Hematopoietic multipotent progenitor cell treated with erythropoietin and hydrocortisone succinate and interleukin-3 and kit ligand, for 4 days (in vitro differentiated cells): Measurements from ENCODE around the gene USP3.
"Not testable (repeated sequence)": the region's sequence is repeated elsewhere in the genome, so short reads cannot be mapped to it uniquely, and the experiment has no call there.

Experiments
- DNase-seq: peaks from one replicate; pipeline ENCODE4 v3.0.0-alpha.2; 2015

Gene USP3

GRCh38 chr15:63513728-63514127 is 9.3 kb downstream of the USP3 start:
- no peak for DNase-seq

DNA sequence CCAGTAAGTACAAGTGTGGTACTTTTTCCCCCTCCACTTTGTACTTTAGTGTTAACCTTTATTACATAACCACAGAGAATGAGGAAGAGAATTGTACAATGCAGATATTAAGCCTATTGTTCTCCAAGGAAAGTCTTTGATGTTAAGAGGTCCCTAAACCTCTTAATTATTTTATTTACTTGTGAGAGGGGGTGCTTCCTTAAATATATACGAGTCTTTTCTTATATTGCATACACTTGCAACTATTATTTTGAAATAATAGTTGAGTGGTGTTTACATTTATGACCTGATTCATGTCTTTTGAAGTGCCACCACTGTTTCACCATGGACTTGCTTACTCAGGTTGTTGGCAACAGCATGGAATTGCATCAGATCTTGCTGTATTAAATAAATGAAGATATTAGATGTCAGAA is 10.1 kb downstream of the USP3 start:
- peak; percentile 53 for DNase-seq

- no peak for DNase-seq
Observed at GRCh38 chr15:63517202-63517601, 12.8 kb downstream of the USP3 start.

DNA sequence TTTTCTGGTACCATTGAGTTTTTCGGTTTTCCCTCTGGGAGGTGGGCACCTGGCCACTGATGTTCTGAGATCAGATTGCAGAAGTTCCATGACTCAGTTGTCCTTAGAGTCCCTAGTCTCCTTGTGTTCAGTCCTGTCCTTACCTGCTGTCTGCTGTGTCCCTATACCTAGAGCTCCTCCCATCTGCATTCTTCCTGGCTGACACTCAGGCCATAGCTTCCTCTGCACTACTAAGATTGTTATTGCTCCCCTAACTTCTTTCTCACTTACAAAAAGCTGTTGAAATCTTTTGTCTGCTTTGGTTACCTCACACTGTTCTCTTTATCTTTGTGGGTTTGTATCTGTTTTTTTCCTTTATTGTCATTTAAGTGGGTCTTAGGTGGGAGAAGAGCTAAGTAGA is 13.2 kb downstream of the USP3 start:
- no peak for DNase-seq

DNA sequence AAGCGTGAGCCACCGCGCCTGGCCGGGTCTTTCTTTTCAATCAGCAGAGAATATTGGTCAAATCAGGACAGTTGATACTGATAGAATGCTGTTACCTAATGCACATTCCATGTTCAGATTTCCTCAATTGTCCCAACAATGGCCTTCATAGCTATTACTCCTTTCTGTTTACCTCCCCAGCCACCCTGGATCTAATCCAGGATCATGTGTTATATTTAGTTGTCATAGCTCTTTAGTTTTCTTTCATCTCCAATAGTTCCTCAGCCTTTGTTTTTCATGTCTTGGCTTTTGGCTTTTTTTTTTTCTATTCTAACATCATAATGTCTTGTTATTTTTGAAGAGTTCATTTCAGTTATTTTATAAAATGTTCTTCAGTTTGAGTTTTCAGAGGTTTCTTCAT is 14.6 kb downstream of the USP3 start:
- no peak for DNase-seq

DNA sequence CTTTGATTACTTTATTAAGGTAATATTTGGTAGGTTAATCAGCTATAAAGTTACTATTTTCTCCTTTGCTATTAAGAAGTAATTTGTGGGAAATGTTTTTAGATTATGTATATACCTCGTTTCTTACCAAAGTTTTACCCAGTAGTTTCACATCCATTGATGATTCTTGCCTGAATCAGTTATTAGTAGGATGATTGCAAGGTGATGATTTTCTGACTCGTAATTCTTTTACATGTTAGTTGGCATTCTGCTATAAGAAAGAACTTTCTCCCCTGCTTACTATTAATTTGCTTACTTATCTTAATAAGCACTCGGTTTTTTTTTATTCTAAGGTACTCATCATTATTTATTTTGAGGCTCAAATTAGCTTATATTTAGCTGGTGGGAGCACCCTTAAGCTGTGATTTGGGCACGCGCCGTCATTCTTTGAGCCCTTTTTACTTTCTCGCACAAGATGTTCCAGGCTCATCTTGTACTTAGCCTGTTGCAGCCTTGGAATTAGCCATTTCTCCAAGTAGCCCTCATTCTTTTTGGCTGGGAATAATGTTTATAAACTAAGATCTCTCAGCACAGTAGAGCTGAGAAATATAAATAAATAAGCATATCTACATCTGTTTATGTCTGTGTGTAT is 15.3 kb downstream of the USP3 start:
- DNase-seq = no peak

GRCh38 chr15:63520462-63520861 is 16.1 kb downstream of the USP3 start:
- not testable (repeated sequence) for DNase-seq

- no peak for DNase-seq
Observed at GRCh38 chr15:63522225-63522578, 17.8 kb downstream of the USP3 start.

DNA sequence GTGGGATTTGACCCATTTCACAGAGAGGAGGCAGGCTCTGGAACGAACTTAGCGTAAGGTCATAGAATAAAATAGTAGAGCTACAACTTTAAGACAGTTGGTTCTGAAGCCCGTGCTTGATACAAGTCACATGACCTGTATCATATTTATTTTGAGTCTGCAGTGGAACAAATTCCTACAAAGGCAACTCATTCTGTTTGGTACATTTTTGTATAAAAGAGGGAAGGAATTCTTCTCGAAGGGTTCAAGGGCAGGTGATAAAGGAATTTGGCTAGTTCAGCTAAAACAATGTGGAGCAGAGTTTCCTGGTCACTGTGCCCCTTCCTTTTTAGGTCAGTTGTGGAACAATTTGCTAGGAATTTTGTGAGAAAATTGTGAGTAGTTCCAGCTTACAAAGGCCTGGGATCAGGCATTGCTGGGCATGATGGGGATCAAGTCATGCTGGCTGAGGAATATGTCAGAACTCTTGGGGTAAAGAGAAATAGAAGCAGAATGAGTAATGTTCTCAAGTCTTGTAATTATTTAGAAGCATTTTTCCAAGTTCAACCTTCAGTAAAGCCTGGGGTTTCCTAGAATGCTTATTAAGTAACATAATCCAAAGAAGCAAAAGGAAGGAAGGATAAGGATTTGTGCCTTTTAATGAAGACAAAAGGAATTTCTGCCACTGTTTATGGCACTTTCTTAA is 19.1 kb downstream of the USP3 start:
- DNase-seq = no peak

- no peak for DNase-seq
Observed at GRCh38 chr15:63524316-63525015, 20.1 kb downstream of the USP3 start.

- DNase-seq = no peak
Observed at GRCh38 chr15:63526401-63526800, 22.0 kb downstream of the USP3 start.

- DNase-seq = no peak
Observed at GRCh38 chr15:63528138-63528659, 23.8 kb downstream of the USP3 start.

GRCh38 chr15:63530235-63530634 is 25.8 kb downstream of the USP3 start:
- DNase-seq = no peak

DNA sequence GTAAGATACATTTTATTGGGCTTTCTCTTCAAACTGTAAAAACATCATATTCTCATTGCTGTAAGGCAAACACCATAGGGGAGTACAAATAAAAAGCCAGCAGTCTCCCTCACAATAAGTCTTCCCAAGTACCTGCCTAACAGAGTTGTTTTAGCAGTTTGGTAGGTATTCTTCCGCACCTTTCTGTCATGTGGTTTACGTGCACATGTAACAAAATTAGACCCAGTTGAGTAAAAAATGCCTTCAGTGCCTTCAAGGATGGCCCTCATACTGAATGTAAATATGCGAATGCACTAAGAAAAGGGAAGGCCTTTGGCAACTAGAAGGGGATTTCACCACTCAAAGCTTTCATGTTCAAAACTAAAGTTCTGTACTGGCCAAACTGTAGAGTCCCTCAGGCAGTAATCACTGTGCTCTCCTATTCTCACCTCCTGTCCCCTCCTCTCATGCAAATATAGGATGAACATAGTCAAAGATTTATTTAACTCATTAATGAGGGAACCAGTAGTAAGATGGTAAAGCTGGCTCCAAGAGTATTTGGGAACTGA is 26.4 kb downstream of the USP3 start:
- no peak for DNase-seq

GRCh38 chr15:63531586-63531985 is 27.2 kb downstream of the USP3 start:
- peak; percentile 35 for DNase-seq

DNA sequence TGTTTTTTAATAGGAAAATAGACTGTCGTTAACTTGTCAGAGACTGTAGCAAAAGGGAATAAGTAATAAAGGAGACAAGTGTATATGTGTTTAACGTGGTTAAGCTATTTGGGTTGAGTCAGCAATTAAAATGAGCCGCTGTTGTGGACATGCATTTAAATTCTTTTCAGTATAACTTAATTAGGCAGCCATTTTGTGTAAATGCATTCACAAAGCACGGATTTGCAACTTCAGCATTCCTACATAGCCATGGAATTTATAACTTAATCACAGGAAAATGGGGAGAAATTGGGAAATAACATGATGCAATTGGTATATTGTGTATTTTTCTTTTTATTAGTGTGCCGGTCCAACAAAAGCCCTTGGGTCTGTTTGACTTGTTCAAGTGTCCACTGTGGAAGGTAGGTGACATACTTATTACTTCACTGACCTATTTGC is 27.9 kb downstream of the USP3 start:
- no peak for DNase-seq

- not testable (repeated sequence) for DNase-seq
Observed at GRCh38 chr15:63534888-63535287, 30.5 kb downstream of the USP3 start.

- DNase-seq = no peak
Observed at GRCh38 chr15:63535689-63536088, 31.3 kb downstream of the USP3 start.

- DNase-seq = no peak
Observed at GRCh38 chr15:63538876-63539275, 34.5 kb downstream of the USP3 start.

DNA sequence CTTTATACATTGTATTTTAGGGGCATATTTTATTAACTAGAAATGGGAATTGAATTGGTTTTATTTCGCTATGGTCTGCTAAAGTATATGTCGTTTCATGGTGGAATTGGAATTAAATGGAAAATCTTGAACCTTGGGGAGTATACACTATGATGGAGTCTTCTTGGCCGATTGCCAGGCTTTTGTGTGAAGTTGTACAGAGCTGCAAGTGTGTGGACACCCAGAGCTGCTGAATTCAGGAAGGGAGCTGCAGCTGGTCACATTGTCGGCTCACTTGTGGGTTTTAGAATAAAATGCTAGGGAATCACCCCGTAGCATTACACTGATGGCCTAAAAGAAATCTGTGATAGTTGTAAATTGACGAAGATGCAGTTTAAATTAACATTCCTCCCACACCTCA is 35.1 kb downstream of the USP3 start:
- peak; percentile 66 for DNase-seq

GRCh38 chr15:63539998-63540397 is 35.6 kb downstream of the USP3 start:
- DNase-seq = no peak

DNA sequence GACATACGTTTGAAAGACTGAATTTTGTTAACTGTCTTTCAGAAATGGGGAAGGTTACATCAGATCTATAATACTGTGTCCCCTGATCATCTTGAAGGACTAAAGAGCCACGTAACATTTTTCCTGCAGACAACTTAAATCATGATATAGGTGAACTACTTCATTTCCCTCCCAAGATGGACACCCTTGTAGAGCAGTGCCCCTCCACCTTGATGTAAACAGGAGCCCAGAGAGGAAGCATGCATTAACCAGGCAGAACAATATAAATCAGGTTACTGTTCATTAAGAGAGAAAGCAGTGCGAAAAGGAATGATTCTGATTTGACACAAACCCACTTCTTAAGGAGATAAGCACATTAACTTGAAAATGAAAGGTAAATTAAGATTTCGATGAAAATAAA is 36.1 kb downstream of the USP3 start:
- DNase-seq = no peak

GRCh38 chr15:63544258-63545026 is 40.0 kb downstream of the USP3 start:
- DNase-seq = peak; percentile 69
